GM23338 (cell line): ENCODE measurements around the gene CLEC11A. TPM values are rescaled to one million over a fixed set of nuclear protein-coding genes. Genes with fewer than 3 reads are reported as not detected.
A peak's percentile ranks its signal among the peaks of the same experiment; 100 is the strongest.

ENCODE experiments used
- ATAC-seq: fragments of 200-7000 bp; cut with Tn5 transposase; 3 replicates; pipeline ENCODE4 v1.9.1; 2020
- DNase-seq: peaks from one replicate; pipeline ENCODE4 v3.0.0-alpha.2; 2015; ENCODE audit warnings: low spot score
- H2AFZ ChIP-seq: fragments of 200-600 bp; sonication (generic); 2 replicates; pipeline ENCODE4 v1.8.0; 2016; ENCODE audit warnings: antibody characterized with exemption, mild to moderate bottlenecking, moderate library complexity
- H3F3A ChIP-seq: fragments of 200-600 bp; sonication (generic); replicated peaks from 2 replicates; pipeline ENCODE4 v1.8.0; 2017; ENCODE audit warnings: antibody characterized with exemption, mixed run types, low read depth
- H3K27ac ChIP-seq: fragments of 200-600 bp; sonication (generic); 2 replicates; pipeline ENCODE4 v1.6.1; 2016; ENCODE audit warnings: low read depth
- H3K27me3 ChIP-seq: fragments of 200-600 bp; sonication (generic); 2 replicates; pipeline ENCODE4 v1.8.0; 2016; ENCODE audit warnings: mild to moderate bottlenecking, mixed run types, moderate library complexity; ENCODE audit not compliant: insufficient read depth
- H3K36me3 ChIP-seq: fragments of 200-600 bp; sonication (generic); 2 replicates; pipeline ENCODE4 v1.8.0; 2016; ENCODE audit warnings: mild to moderate bottlenecking; ENCODE audit not compliant: insufficient read depth
- H3K4me1 ChIP-seq: fragments of 200-600 bp; sonication (generic); 2 replicates; pipeline ENCODE4 v1.8.0; 2016; ENCODE audit warnings: mild to moderate bottlenecking, moderate library complexity; ENCODE audit not compliant: insufficient read depth
- H3K4me2 ChIP-seq: fragments of 200-600 bp; sonication (generic); 2 replicates; pipeline ENCODE4 v1.7.1; 2017; ENCODE audit warnings: mixed run types
- H3K4me3 ChIP-seq: fragments of 200-600 bp; sonication (generic); 2 replicates; pipeline ENCODE4 v1.6.1; 2016; ENCODE audit warnings: mixed run types
- H3K79me2 ChIP-seq: fragments of 200-600 bp; sonication (generic); replicated peaks from 2 replicates; pipeline ENCODE4 v1.8.0; 2017; ENCODE audit warnings: mild to moderate bottlenecking; ENCODE audit not compliant: insufficient read depth
- H3K9me2 ChIP-seq: fragments of 200-600 bp; sonication (generic); 2 replicates; pipeline ENCODE4 v1.8.0; 2017; ENCODE audit not compliant: insufficient read depth
- H4K20me1 ChIP-seq: fragments of 200-600 bp; sonication (generic); replicated peaks from 2 replicates; pipeline ENCODE4 v1.8.0; 2017; ENCODE audit warnings: mild to moderate bottlenecking; ENCODE audit not compliant: insufficient read depth
- H3K27ac Mint-ChIP-seq: 2 replicates; pipeline ENCODE4 v1.8.0; 2020; ENCODE audit warnings: inconsistent platforms, mild to moderate bottlenecking, moderate library complexity, mixed read lengths
- H3K27me3 Mint-ChIP-seq: 3 replicates; pipeline ENCODE4 v1.8.0; 2022; ENCODE audit warnings: low read depth, mild to moderate bottlenecking, moderate library complexity, mixed read lengths, inconsistent platforms; ENCODE audit not compliant: insufficient read depth, poor library complexity
- H3K36me3 Mint-ChIP-seq: 3 replicates; pipeline ENCODE4 v1.8.0; 2021; ENCODE audit warnings: low read depth, mild to moderate bottlenecking, inconsistent platforms, moderate library complexity, mixed read lengths
- H3K4me1 Mint-ChIP-seq: 3 replicates; pipeline ENCODE4 v1.8.0; 2020; ENCODE audit warnings: mild to moderate bottlenecking, inconsistent platforms, mixed read lengths
- H3K4me3 Mint-ChIP-seq: 3 replicates; pipeline ENCODE4 v1.8.0; 2021; ENCODE audit warnings: moderate library complexity, mild to moderate bottlenecking, inconsistent platforms, mixed read lengths
- H3K9me3 Mint-ChIP-seq: 3 replicates; pipeline ENCODE4 v1.8.0; 2020; ENCODE audit warnings: moderate library complexity, mild to moderate bottlenecking, inconsistent platforms, mixed read lengths
- ETS1 ChIP-seq: IDR thresholded peaks from 2 replicates; pipeline ENCODE4 v1.6.1; 2016; ENCODE audit warnings: antibody characterized with exemption
- EZH2 ChIP-seq: fragments of 200-600 bp; sonication (generic); IDR thresholded peaks from one replicate; pipeline ENCODE4 v1.8.0; 2017; ENCODE audit warnings: antibody characterized with exemption, mild to moderate bottlenecking, low read depth; ENCODE audit not compliant: unreplicated experiment
- EZH2phosphoT487 ChIP-seq: fragments of 200-600 bp; sonication (generic); IDR thresholded peaks from one replicate; pipeline ENCODE4 v1.8.1; 2018; ENCODE audit warnings: antibody characterized with exemption; ENCODE audit not compliant: unreplicated experiment
- POLR2AphosphoS5 ChIP-seq: IDR thresholded peaks from 2 replicates; pipeline ENCODE4 v1.6.1; 2016; ENCODE audit warnings: antibody characterized with exemption, low read depth
- ZNF331 ChIP-seq: fragments of 250-450 bp; sonication (Bioruptor Pico); IDR thresholded peaks from 2 replicates; pipeline ENCODE4 v1.5.0; 2020; ENCODE audit warnings: low read depth, mild to moderate bottlenecking, moderate library complexity
- polyA plus RNA-seq: library from polyadenylated mRNA; unstranded; fragments of >200 nt; fragmentation: Nextera tagmentation; extraction: Ambion mirVana; gene quantifications from 2 replicates; pipeline ENCODE4 v1.2.1, GENCODE V29; 2016
- total RNA-seq: library from RNA; depleted of rRNA; stranded (reverse); fragments of >200 nt; shearing (Covaris generic); gene quantifications from 2 replicates; pipeline ENCODE4 v1.2.3, GENCODE V29; 2014
- TF ChIP-seq, protein P1 (sequence below): fragments of 250-450 bp; sonication (Bioruptor Pico); IDR thresholded peaks from 2 replicates; pipeline ENCODE4 v1.5.0; 2020; ENCODE audit warnings: mild to moderate bottlenecking, moderate library complexity
- TF ChIP-seq, protein P2 (sequence below), 2 experiments: fragments of 200-600 bp in 1 of 2; sonication (generic) in 1 of 2; conservative IDR thresholded peaks; 2 replicates each; pipeline versions ENCODE4 v1.5.1 to v1.6.1; 2016 to 2017; ENCODE audit warnings: antibody characterized with exemption in 2 of 2, low read depth in 2 of 2, mild to moderate bottlenecking in 2 of 2, moderate library complexity in 1 of 2

CLEC11A gene
- total and polyA plus RNA-seq, 2 experiments from 2014 or later = 8.0 to 15.5 TPM

GRCh38 chr19:50723735-50724521 is 764 bp downstream of the CLEC11A start:
- Histone ChIP-seq H3F3A (0 out of 2 replicates have a peak, but pooled peaks cover 7% of the 10 kb centered on the region), H4K20me1 (no peaks in the 10 kb centered on the region; the same call in 1 of the 2 replicates), H3K9me2 (no peaks in the 10 kb centered on the region), H2AFZ (peak overlapping the region; percentile 89; the same call in 1 of the 2 replicates), H3K79me2 (peaks cover 10% of the 10 kb centered on the region), H3K27me3 (peaks cover 48% of the 10 kb centered on the region), H3K36me3 (no peaks in the 10 kb centered on the region), H3K4me1 (peaks cover 49% of the 10 kb centered on the region), H3K4me3 (peak overlapping the region; percentile 88), H3K27ac (no peak overlapping the region), H3K4me2 (peak overlapping the region; percentile 93)
- peaks cover 20% of the 10 kb centered on the region for H3K27me3 Mint-ChIP-seq
- TF ChIP-seq EZH2 (peak; percentile 9), ETS1 (no peak)
- no peak for ATAC-seq
- peaks cover 26% of the 10 kb centered on the region for H3K36me3 Mint-ChIP-seq
- H3K4me1 Mint-ChIP-seq = no peaks in the 10 kb centered on the region
- no peak overlapping the region for H3K4me3 Mint-ChIP-seq
- peaks cover 87% of the 10 kb centered on the region for H3K9me3 Mint-ChIP-seq
- no peak overlapping the region for H3K27ac Mint-ChIP-seq
- DNase-seq = no peak

DNA sequence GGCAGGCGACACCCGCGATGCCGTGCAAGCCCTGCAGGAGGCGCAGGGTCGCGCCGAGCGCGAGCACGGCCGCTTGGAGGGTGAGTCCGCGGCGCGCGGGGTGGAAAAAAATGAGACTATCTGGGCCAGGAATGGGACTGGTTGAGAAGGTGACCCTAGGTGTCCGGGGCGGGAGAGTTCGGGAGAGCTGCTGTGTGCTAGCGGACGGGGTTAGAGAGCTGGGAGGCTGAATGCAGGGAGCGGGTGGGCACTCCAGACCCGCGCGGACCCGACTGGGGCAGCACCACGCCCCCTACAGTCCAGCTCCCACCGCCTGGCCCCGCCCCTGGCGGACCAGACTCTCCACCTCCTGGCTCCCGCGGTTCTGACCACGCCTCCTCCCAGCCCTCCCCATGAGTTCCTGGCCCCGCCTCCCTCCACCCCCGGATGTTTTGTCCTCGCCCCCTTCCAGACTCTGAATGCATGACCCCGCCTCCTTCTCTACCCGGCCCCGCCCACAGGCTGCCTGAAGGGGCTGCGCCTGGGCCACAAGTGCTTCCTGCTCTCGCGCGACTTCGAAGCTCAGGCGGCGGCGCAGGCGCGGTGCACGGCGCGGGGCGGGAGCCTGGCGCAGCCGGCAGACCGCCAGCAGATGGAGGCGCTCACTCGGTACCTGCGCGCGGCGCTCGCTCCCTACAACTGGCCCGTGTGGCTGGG is 1.5 kb downstream of the CLEC11A start:
- Histone ChIP-seq H3K4me1 (peaks cover 49% of the 10 kb centered on the region), H3K79me2 (peaks cover 10% of the 10 kb centered on the region), H3K36me3 (no peaks in the 10 kb centered on the region), H3K27me3 (peaks cover 48% of the 10 kb centered on the region), H4K20me1 (no peaks in the 10 kb centered on the region; the same call in 1 of the 2 replicates), H2AFZ (peak overlapping the region; percentile 89; the same call in 1 of the 2 replicates), H3F3A (0 out of 2 replicates have a peak, but pooled peaks cover 7% of the 10 kb centered on the region), H3K4me2 (peak overlapping the region; percentile 99), H3K4me3 (peak overlapping the region; percentile 88), H3K27ac (no peak overlapping the region), H3K9me2 (no peaks in the 10 kb centered on the region)
- Mint-ChIP-seq H3K36me3 (peaks cover 26% of the 10 kb centered on the region), H3K4me3 (peak overlapping the region; percentile 52; the same call in 2 of the 3 replicates), H3K9me3 (peaks cover 93% of the 10 kb centered on the region), H3K4me1 (no peaks in the 10 kb centered on the region), H3K27ac (no peak overlapping the region), H3K27me3 (peaks cover 20% of the 10 kb centered on the region)
- peak; percentile 100 for DNase-seq
- no peak for TF ChIP-seq EZH2phosphoT487
- TF ChIP-seq EZH2 = no peak
- TF ChIP-seq, protein P1, sequence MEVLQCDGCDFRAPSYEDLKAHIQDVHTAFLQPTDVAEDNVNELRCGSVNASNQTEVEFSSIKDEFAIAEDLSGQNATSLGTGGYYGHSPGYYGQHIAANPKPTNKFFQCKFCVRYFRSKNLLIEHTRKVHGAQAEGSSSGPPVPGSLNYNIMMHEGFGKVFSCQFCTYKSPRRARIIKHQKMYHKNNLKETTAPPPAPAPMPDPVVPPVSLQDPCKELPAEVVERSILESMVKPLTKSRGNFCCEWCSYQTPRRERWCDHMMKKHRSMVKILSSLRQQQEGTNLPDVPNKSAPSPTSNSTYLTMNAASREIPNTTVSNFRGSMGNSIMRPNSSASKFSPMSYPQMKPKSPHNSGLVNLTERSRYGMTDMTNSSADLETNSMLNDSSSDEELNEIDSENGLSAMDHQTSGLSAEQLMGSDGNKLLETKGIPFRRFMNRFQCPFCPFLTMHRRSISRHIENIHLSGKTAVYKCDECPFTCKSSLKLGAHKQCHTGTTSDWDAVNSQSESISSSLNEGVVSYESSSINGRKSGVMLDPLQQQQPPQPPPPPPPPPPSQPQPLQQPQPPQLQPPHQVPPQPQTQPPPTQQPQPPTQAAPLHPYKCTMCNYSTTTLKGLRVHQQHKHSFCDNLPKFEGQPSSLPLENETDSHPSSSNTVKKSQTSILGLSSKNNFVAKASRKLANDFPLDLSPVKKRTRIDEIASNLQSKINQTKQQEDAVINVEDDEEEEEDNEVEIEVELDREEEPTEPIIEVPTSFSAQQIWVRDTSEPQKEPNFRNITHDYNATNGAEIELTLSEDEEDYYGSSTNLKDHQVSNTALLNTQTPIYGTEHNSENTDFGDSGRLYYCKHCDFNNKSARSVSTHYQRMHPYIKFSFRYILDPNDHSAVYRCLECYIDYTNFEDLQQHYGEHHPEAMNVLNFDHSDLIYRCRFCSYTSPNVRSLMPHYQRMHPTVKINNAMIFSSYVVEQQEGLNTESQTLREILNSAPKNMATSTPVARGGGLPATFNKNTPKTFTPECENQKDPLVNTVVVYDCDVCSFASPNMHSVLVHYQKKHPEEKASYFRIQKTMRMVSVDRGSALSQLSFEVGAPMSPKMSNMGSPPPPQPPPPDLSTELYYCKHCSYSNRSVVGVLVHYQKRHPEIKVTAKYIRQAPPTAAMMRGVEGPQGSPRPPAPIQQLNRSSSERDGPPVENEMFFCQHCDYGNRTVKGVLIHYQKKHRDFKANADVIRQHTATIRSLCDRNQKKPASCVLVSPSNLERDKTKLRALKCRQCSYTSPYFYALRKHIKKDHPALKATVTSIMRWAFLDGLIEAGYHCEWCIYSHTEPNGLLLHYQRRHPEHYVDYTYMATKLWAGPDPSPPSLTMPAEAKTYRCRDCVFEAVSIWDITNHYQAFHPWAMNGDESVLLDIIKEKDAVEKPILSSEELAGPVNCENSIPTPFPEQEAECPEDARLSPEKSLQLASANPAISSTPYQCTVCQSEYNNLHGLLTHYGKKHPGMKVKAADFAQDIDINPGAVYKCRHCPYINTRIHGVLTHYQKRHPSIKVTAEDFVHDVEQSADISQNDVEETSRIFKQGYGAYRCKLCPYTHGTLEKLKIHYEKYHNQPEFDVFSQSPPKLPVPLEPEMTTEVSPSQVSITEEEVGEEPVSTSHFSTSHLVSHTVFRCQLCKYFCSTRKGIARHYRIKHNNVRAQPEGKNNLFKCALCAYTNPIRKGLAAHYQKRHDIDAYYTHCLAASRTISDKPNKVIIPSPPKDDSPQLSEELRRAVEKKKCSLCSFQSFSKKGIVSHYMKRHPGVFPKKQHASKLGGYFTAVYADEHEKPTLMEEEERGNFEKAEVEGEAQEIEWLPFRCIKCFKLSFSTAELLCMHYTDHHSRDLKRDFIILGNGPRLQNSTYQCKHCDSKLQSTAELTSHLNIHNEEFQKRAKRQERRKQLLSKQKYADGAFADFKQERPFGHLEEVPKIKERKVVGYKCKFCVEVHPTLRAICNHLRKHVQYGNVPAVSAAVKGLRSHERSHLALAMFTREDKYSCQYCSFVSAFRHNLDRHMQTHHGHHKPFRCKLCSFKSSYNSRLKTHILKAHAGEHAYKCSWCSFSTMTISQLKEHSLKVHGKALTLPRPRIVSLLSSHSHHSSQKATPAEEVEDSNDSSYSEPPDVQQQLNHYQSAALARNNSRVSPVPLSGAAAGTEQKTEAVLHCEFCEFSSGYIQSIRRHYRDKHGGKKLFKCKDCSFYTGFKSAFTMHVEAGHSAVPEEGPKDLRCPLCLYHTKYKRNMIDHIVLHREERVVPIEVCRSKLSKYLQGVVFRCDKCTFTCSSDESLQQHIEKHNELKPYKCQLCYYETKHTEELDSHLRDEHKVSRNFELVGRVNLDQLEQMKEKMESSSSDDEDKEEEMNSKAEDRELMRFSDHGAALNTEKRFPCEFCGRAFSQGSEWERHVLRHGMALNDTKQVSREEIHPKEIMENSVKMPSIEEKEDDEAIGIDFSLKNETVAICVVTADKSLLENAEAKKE (CRISPR knock-in tag) = no peak
- TF ChIP-seq ZNF331 (CRISPR knock-in tag) = no peak
- TF ChIP-seq, protein P2, sequence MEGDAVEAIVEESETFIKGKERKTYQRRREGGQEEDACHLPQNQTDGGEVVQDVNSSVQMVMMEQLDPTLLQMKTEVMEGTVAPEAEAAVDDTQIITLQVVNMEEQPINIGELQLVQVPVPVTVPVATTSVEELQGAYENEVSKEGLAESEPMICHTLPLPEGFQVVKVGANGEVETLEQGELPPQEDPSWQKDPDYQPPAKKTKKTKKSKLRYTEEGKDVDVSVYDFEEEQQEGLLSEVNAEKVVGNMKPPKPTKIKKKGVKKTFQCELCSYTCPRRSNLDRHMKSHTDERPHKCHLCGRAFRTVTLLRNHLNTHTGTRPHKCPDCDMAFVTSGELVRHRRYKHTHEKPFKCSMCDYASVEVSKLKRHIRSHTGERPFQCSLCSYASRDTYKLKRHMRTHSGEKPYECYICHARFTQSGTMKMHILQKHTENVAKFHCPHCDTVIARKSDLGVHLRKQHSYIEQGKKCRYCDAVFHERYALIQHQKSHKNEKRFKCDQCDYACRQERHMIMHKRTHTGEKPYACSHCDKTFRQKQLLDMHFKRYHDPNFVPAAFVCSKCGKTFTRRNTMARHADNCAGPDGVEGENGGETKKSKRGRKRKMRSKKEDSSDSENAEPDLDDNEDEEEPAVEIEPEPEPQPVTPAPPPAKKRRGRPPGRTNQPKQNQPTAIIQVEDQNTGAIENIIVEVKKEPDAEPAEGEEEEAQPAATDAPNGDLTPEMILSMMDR (conservative IDR thresholded peaks at IDR 0.05; ENCODE audit: low read depth in 2 of 2) = peak; percentile 64 to 73
- TF ChIP-seq POLR2AphosphoS5 = peak; percentile 91
- peak; percentile 67 for ATAC-seq
